NCI-H1092 (cell line): Measurements from ENCODE around the gene ATAD3B.
"Not testable (repeated sequence)": the region's sequence is repeated elsewhere in the genome, so short reads cannot be mapped to it uniquely, and the experiment has no call there.

Experiments used
- DNase-seq: peaks from one replicate; lab custom pipeline; 2025; lab: John Stamatoyannopoulos, UW

Gene ATAD3B

DNA sequence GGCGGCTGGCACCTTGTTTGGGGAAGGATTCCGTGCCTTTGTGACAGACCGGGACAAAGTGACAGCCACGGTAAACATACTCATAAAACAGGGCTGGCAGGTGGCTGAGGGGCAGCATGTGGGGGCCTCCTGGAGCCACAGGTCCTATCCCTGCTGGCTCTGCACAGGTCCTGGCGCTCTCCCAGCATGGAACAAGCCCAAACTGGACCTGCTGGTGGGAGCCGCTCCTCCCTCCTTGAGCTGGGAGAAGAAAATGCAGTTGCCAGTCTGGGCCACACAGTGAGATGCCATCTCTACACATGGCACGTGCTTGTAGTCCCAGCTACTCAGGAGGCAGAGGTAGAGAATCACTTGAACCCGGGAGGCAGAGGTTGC, 19.2 kb upstream of the ATAD3B start:
- not testable (repeated sequence) for DNase-seq

DNA sequence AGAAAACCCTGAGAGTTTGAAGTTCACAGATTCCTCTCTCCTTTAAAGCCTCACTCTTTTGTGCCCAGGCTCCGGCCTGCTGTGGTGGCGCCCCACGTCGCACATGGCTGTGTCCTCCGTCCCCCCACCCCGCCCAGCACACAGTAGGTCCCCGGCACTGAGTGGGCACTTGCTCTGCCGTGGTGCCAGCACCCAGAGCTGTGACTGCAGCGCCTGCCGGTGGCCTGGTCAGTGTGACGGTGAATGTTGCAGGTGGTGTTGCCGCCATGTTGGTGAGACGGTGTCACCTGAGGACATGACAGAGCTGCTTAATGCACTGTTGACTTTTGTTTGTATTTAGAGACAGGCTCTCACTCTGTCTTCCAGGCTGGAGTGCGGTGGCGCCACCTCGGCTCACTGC, 18.7 kb upstream of the ATAD3B start:
- DNase-seq = no peak

DNA sequence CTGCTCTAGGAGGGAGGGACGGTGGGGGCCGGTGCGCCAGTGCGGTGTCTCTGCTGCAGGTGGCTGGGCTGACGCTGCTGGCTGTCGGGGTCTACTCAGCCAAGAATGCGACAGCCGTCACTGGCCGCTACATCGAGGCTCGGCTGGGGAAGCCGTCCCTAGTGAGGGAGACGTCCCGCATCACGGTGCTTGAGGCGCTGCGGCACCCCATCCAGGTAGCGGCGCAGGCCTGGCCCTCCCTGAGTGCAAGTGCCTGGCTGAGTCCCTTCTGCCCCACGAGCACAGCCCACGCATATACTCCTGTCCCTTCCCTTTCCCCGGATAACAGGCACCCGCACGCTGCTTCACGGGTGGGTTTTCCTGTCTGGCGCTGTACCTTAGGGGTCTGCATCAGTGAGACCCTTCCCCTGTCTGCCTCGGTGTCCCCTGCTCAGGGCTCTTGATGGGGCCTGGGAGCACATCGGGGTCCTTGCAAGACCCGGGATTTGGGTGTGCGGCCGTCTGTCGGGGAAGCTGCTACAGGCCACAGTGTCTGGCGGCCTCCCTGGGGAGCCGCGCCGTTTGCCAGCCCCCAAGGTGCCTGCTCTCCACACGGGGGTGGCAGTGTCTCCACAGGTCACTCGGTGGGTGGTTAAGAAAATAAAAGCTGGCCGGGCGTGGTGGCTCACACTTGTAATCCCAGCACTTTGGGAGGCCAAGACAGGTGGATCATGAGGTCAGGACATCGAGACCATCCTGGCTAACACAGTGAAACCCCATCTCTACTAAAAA, 17.1 kb upstream of the ATAD3B start:
- DNase-seq = not testable (repeated sequence)

DNA sequence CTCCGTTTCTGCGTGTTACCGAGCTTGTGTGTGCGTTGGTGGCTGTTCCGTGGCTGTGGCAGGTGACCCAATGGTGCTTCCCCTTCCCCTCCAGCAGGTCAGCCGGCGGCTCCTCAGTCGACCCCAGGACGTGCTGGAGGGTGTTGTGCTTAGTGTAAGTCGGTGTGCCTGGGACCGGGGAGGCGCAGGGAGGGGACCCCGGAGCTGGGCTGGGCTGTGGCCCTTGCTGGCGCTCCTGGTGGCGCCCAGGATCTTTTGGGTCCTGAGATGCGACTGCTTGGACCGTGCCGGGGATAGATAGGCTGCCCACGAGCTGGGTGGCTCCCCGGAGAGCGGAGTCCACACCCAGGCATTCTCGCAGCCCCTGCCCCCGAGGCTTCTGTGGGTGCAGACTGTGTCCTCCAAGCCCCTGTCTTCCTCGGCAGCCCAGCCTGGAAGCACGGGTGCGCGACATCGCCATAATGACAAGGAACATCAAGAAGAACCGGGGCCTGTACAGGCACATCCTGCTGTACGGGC, 16.1 kb upstream of the ATAD3B start:
- no peak for DNase-seq

DNA sequence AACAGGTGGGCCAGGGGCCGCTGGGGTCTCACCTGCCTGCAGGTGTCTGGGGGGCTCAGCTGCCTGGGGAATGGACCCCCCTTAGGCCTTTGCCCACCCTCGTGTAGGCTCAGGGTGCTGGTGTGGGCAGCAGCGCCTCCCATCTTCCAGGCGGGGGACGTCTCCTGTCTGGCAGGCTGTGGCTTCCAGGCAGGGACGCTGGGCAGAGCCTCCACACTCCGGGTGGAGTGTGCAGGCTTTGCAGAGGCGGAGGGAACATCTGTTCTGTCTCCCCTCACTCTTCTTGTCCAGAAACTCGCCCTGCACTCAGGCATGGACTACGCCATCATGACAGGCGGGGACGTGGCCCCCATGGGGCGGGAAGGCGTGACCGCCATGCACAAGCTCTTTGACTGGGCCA, 15.6 kb upstream of the ATAD3B start:
- not testable (repeated sequence) for DNase-seq

DNA sequence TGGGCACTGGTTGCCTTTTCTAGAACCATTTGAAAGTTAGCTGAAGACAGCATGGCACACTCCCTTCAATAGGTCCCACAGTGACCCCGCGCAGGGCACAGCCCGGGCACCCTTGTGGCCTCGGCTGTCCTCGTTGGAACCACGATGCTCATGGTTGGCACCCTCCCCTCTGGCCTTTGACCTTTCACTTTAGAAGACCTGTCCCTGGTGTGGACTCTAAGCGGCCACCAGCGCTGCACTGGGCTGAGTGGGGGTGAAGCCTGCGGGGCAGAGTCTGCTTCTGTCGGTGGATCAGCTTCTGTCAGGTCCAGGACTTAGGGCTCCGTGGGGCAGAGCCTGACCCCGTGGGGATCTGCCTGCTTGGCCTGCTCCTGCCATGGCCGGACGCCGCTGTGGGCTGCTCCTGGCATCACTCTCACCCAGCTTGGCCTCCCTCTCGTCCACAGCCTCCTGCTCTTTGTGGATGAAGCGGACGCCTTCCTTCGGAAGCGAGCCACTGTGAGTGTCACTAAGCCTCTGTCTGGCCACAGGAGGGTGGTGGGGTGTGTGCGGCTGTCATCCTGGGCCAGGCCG, 14.8 kb upstream of the ATAD3B start:
- not testable (repeated sequence) for DNase-seq

DNA sequence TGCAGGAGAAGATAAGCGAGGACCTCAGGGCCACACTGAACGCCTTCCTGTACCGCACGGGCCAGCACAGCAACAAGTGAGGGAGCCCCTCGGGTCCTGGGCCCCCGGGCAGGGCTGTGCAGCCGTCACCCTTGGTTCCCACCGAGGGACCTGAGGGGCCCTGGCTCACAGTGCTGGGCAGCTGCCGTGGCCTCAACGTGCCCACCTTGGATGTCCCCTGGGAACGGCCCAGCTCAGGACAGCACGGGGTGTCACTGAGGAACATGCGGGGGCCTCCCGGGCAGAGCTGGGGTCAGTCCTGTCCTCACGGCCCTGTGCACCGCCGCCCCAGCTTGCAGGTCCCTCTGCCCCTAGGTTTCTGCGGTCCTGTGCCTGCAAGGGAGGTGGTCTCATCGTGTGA, 12.4 kb upstream of the ATAD3B start:
- not testable (repeated sequence) for DNase-seq

DNA sequence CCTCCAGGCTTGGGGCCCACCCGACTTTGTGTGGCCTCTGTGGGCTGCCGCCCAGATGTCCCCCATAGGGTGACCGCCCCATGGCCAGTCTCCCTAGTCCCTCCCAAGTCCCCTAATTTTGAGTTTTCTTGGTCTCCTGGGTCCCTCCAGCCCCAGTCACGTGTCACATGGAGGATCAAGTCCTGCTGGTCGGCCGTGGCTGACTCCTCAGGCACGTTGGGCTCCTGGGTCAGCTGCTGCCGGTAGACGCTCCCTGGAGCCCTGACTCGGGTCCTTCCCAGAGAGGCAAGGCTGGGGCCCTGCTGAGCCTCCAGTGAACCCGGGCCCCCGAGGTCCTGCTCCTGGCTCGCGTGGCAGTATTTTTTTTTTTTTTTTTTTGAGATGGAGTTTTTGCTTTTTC, 11.9 kb upstream of the ATAD3B start:
- DNase-seq = not testable (repeated sequence)

DNA sequence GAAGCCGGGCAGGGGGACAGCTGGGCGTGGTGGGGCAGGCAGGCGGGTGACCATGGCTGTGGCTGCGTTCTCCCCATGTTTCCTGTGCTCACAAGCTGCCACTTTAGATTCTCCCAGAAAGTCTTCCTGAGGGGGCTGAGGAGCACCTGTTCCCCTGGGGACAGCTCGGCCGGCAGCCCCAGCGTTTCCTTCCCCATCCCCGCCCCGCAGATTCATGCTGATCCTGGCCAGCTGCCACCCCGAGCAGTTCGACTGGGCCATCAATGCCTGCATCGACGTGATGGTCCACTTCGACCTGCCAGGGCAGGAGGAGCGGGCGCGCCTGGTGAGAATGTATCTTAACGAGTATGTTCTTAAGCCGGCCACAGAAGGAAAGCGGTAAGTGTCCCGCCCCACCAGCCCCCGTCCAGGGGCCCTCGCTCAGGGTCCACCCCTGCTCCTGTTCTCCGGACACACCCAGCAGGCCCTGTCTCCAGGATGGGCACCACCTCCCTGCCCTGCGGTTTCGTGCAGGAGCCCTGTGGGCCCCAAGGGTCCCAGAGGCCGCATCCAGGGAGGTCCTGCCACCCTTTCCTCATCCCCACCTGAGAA, 10.9 kb upstream of the ATAD3B start:
- DNase-seq = no peak

DNA sequence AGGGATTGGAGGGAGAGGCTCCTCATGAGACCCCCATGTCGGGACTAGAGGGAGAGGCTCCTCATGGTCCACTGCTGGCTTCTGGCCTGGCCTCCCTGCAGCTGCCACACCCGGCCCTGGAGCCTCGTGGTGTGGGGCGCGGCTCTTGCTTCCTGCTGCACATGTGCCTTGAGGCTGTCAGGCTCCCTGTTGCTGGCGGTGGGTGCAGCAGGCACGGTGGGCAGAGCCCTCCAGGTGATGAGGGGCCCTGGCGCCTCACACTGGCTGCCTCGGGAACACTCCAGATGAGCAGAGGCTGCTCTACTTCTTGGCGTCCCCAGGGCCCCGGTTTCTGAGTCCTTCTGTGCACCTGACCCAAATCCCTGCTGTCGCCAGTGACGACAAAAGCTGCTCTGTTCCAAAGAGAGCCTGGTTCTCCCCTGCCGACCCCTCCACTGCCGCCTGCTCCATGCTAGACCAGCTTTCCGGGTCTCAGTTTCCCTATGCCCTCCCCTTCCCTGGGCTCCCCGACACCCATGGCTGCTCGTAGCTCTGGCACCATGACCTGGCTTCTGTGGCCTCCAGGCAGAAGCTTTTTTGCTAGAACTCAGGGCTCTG, 9.7 kb upstream of the ATAD3B start:
- no peak for DNase-seq

DNA sequence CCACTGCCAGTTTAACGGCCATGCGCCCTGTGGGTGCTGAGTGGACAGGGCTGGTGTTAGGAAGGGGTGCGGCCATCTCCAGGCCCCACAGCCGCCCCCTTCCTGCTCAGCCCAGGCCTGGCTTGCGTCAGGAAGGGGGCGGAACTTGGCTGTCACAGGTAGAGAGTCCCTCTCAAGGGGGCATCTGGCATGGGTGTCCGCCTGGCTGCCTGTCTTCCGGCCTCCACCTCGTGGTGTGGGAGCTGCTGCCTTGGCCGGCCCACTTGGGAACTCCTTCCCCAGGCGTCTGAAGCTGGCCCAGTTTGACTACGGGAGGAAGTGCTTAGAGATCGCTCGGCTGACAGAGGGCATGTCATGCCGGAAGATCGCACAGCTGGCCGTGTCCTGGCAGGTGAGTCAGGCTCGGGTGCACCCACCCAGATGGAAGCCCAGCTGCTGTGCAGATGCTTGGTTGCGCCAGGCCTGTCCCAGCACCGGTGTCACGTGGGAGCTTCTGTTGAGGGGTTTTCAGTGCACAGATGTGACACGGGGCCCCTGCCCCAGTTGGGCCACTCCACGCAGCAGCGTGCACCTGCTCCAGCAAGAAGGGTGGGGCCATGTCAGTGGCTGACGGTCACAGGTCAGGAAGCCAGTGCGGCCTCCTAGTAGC, 9.1 kb upstream of the ATAD3B start:
- DNase-seq = no peak

DNA sequence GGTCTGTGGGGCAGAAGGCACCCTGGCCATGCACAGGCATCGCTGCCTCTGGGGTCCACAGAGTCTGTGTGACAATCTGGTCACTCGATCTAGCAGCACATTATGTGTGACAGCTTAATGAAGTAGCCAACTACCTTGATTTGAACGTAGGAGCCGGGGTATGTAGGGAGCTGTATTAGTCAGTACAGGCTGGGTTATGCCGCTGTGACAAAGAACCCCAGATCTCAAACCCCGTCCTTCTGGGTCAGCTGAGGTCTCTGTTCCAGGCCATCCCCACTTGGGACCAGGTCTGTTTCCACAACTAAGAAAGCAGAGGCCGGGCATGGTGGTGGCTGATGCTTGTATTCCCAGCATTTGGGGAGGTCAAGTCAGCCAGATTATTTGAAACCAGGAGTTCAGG, 8.3 kb upstream of the ATAD3B start:
- no peak for DNase-seq

DNA sequence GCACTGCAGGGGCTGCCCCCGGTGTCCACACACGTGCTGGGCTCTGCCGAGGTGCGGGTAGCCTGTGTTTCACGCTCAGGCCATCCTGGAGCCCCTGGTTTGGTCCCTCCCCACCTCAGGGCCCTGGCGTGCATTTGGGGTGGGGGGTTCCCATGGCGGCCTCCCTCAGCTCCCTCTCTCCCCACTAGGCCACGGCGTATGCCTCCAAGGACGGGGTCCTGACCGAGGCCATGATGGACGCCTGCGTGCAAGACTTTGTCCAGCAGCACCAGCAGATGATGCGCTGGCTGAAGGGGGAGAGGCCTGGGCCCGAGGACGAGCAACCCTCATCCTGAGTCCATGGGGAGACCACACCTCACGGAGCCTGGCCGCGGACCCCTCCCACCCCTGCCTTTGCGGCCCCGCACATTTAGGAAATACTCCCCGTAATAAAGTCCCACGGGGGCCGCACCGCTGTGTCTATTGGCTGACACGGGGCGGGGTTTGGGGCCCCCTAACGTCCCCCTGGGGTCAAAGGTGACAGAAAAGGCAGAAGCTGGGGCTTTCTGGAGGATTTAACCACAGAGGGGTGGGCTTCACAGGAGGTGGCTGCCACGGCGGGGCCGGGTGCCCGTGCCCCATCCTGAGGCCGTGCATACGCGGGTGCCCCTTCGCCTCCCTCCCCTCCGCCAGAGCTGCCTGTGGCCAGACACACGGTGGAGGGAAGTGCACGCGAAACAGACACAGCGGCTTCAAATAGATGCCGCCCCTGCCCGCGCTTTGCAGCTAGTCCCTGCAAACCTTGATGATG, 3.2 kb upstream of the ATAD3B start:
- DNase-seq = not testable (repeated sequence)

DNA sequence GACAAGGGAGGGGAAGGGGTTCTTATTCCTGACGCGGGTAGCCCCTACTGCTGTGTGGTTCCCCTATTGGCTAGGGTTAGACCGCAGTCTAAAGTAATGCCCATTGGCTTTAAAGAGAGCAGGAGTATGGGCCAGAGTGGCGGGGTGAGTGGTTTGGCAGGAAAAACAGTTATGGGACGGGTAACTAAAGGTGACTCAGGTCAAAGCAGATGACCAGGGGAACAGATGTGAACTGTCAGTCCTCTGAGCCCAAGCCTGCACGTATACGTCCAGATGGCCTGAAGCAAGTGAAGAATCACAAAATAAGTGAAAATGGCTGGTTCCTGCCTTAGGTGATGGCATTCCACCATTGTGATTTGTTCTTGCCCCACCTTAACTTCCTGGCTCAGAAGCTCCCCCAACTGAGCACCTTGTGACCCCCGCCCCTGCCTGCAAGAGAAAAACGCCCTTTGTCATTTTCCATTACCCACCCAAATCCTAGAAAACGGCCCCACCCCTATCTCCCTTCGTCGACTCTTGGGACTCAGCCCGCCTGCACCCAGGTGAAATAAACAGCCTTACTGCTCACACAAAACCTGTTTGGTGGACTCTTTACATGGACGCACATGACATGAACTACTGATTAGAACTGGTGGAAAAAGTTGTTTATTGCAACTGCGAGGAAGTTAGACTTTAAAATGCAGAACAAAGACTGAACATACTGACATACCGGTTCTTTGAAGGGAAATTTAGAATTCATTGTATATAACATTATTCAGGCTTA, 758 bp upstream of the ATAD3B start:
- no peak for DNase-seq

DNA sequence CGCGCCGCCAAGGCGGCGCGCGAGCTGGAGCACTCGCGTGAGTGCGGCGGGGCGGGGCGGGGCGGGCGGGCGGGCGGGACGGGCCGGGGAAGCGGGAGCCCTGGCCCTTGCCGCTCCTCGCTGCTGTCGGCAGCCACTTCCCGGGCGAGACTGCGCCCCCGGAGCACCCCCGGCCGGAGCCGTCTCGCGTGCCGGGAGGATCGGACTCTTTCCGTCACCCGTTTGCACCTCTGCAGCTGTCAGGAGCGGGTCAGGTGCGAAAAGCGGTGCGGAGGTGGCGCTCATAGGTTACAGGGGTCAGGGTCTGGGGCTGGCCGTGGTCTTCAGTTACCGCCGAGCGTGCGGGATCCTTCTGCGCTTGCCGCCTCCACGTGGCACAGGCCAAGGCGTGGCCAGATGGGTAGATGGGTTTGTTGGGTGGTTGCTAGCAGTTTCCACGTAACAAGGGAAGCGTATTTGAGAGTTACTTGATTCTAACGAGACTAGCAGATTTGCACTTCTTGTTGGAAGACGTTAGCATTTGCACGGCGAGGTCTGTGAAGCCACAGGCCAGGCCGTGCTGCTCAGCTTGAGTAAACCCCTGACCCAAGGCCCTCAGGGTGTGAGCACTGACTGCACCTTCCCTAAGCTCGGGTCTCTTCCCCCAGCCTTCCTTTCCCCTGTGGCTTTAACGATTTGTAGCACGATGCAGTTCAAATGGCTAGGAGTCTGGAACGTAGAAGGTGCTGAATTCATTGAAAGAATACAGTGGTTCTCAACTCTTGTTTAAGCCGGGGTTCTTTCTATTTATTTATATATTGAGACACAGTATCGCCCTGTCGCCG, 700 bp downstream of the ATAD3B start:
- not testable (repeated sequence) for DNase-seq

DNA sequence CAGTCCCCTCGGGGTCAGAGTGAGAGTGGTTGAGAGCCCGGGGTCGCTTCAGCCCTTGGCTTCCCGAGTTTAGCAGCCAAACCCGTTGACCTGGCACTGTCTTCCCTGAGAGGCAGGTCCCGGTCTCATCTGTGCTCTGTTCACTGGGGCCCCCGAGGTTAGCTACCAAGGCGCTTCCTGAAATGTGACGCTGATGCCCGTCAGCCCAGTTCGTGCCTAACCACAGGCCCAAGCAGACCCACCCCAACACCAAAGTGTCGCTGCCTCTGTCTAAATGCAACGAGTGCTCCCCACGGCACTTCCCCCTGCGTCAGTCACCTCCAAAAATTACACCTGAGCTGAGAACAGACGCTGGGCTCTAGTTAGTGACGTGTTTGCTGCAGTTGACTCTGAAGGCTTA, 4.4 kb downstream of the ATAD3B start:
- not testable (repeated sequence) for DNase-seq

DNA sequence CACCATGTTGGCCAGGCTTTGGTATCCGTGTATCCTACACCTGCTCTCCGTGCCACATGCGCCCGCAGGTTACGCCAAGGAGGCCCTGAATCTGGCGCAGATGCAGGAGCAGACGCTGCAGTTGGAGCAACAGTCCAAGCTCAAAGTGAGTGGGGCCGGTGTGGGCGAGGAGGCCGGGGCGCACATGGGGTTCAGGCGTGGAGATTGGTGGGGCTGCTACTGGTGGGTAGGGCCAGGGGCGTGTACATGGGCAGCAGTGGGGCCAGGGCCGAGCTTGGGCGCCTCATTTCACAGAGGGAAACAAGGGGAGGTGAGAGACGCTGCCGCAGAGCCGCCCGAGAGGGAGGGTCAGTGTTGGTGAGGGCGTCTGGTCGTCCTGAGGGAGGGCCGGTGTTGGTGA, 5.6 kb downstream of the ATAD3B start:
- DNase-seq = no peak

DNA sequence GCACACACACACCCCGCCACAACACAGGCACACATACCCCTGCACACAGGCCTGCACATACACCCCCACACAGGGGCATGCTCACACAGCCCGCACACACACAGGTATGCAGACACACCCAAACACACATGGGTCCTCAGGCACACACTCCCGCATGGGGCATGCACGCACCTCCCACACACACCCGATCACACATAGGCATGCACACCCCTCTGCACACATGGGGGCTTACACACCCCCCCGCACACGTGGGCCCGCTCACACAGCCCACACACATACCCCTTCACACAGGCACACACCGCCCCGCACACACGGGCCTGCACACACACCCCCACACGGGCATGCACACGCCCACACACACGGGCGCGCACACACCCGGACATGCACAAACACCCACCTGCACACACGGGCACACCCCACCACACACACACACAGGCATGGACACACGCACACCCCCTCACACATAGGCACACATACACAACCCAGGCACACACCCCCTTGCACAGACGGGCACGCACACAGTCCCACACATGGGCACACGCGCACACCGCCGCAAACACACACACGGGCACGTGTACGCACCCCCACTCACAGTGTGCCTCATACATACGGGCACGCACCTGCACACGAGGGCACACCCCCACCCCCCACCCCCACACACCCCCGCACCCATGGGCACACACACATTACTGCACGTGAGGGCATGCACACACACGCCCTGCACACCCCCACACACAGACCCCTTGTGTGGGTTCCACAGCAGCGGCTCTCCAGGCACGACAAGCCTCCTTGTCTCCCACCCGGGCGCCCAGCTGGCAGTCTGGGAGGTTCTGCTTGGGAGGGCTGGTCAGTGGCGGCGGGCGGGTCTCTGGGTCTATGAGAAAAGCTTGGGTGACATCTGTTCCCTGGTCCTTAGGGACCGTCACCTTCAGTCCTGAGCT, 8.3 kb downstream of the ATAD3B start:
- DNase-seq = no peak

DNA sequence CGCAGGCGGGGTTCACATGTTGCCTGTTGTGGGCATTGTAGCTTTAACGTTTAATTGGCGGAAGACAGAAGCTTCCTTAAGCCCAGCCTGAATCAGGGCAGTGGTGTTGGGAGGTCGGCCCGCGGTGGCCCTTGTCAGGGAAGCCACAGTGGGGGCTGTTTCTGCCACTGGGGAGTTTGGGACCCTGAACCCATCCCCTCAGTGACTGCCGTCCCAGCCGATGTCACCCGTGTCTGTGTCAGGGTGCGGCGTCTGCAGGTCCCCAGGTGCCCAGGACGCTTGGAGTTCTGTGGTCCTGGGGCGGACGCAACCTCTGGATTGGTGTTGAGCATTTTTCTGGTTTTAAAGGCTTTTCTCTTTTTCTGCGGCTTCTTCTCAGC, 8.9 kb downstream of the ATAD3B start:
- not testable (repeated sequence) for DNase-seq
